ENCODE data around the gene NLN.
"Not testable (repeated sequence)": the region's sequence is repeated elsewhere in the genome, so short reads cannot be mapped to it uniquely, and the experiment has no call there.

Gene NLN

GRCh38 chr5:65768723-65769346 is 46.8 kb downstream of the NLN start:
- no peak overlapping the region for H3K9ac ChIP-seq (ENCODE audit: low read depth, low read length)
- DNase-seq (no peak), ATAC-seq (ENCODE audit: insufficient read depth, low read depth) (no peak)
- TF ChIP-seq CTCF (IDR thresholded peaks at IDR 0.05; ENCODE audit: borderline replicate concordance, extremely low read depth, low read length, poor library complexity, severe bottlenecking) (no peak), EZH2 (IDR thresholded peaks at IDR 0.05; ENCODE audit: borderline replicate concordance, low read depth, low read length, severe bottlenecking) (no peak)
- no peak overlapping the region for H3K4me3 ChIP-seq (ENCODE audit: low read depth in 1 of 2, low read length in 2 of 2)
- no peak overlapping the region for H2AFZ ChIP-seq (ENCODE audit: low read depth, low read length)
- H3K27me3 ChIP-seq (ENCODE audit: insufficient read depth, low read length, poor library complexity), result no peaks in the 10 kb centered on the region
- no peaks in the 10 kb centered on the region for H3K79me2 ChIP-seq (ENCODE audit: insufficient read depth, low read length)
- H3K27ac ChIP-seq (ENCODE audit: low read length), result no peak overlapping the region
- no peaks in the 10 kb centered on the region for H3K4me1 ChIP-seq (ENCODE audit: insufficient read depth, low read length)
- H3K36me3 ChIP-seq (ENCODE audit: insufficient read depth, low read length), result peaks cover 17% of the 10 kb centered on the region; the same call in 1 of the 2 replicates
- H3K4me2 ChIP-seq (ENCODE audit: insufficient read depth, low read length), result no peak overlapping the region
- no peaks in the 10 kb centered on the region for H4K20me1 ChIP-seq (ENCODE audit: insufficient read depth, low read length)
- H3K9me3 ChIP-seq (ENCODE audit: insufficient read depth, low read length, severe bottlenecking), result no peaks in the 10 kb centered on the region

- no peak overlapping the region for H3K27ac ChIP-seq (ENCODE audit: low read length)
- H3K79me2 ChIP-seq (ENCODE audit: insufficient read depth, low read length), result no peaks in the 10 kb centered on the region
- H3K9ac ChIP-seq (ENCODE audit: low read depth, low read length), result no peak overlapping the region
- no peak overlapping the region for H3K4me3 ChIP-seq (ENCODE audit: low read depth in 1 of 2, low read length in 2 of 2)
- no peak overlapping the region for H3K4me2 ChIP-seq (ENCODE audit: insufficient read depth, low read length)
- H2AFZ ChIP-seq (ENCODE audit: low read depth, low read length), result no peak overlapping the region
- H4K20me1 ChIP-seq (ENCODE audit: insufficient read depth, low read length), result no peaks in the 10 kb centered on the region
- H3K27me3 ChIP-seq (ENCODE audit: insufficient read depth, low read length, poor library complexity), result no peaks in the 10 kb centered on the region
- no peaks in the 10 kb centered on the region for H3K9me3 ChIP-seq (ENCODE audit: insufficient read depth, low read length, severe bottlenecking)
- H3K4me1 ChIP-seq (ENCODE audit: insufficient read depth, low read length), result no peaks in the 10 kb centered on the region
- DNase-seq (no peak), ATAC-seq (ENCODE audit: insufficient read depth, low read depth) (no peak)
- peaks cover 17% of the 10 kb centered on the region; the same call in 1 of the 2 replicates for H3K36me3 ChIP-seq (ENCODE audit: insufficient read depth, low read length)
- no peak for TF ChIP-seq EZH2 (IDR thresholded peaks at IDR 0.05; ENCODE audit: borderline replicate concordance, low read depth, low read length, severe bottlenecking)
- TF ChIP-seq CTCF (IDR thresholded peaks at IDR 0.05; ENCODE audit: borderline replicate concordance, extremely low read depth, low read length, poor library complexity, severe bottlenecking), result no peak
Observed at GRCh38 chr5:65769539-65769938, 47.5 kb downstream of the NLN start.

- H3K9me3 ChIP-seq (ENCODE audit: insufficient read depth, low read length, severe bottlenecking), result no peaks in the 10 kb centered on the region
- no peaks in the 10 kb centered on the region for H4K20me1 ChIP-seq (ENCODE audit: insufficient read depth, low read length)
- ATAC-seq (ENCODE audit: insufficient read depth, low read depth), result no peak
- no peak overlapping the region for H2AFZ ChIP-seq (ENCODE audit: low read depth, low read length)
- H3K4me3 ChIP-seq (ENCODE audit: low read depth in 1 of 2, low read length in 2 of 2), result no peak overlapping the region
- H3K27ac ChIP-seq (ENCODE audit: low read length), result no peak overlapping the region
- TF ChIP-seq EZH2 (IDR thresholded peaks at IDR 0.05; ENCODE audit: borderline replicate concordance, low read depth, low read length, severe bottlenecking), result no peak
- TF ChIP-seq CTCF (IDR thresholded peaks at IDR 0.05; ENCODE audit: borderline replicate concordance, extremely low read depth, low read length, poor library complexity, severe bottlenecking), result no peak
- DNase-seq, result no peak
- no peaks in the 10 kb centered on the region for H3K27me3 ChIP-seq (ENCODE audit: insufficient read depth, low read length, poor library complexity)
- no peak overlapping the region for H3K9ac ChIP-seq (ENCODE audit: low read depth, low read length)
- peaks cover 14% of the 10 kb centered on the region; the same call in 1 of the 2 replicates for H3K36me3 ChIP-seq (ENCODE audit: insufficient read depth, low read length)
- no peaks in the 10 kb centered on the region for H3K79me2 ChIP-seq (ENCODE audit: insufficient read depth, low read length)
- no peaks in the 10 kb centered on the region for H3K4me1 ChIP-seq (ENCODE audit: insufficient read depth, low read length)
- no peak overlapping the region for H3K4me2 ChIP-seq (ENCODE audit: insufficient read depth, low read length)
Observed at GRCh38 chr5:65771266-65771665, 49.3 kb downstream of the NLN start.

- not testable (repeated sequence) for ATAC-seq (ENCODE audit: insufficient read depth, low read depth); H3K9me3 ChIP-seq (ENCODE audit: insufficient read depth, low read length, severe bottlenecking); H2AFZ ChIP-seq (ENCODE audit: low read depth, low read length); H3K9ac ChIP-seq (ENCODE audit: low read depth, low read length); H3K4me3 ChIP-seq (ENCODE audit: low read depth in 1 of 2, low read length in 2 of 2); H3K27ac ChIP-seq (ENCODE audit: low read length); DNase-seq; H3K27me3 ChIP-seq (ENCODE audit: insufficient read depth, low read length, poor library complexity); H3K4me1 ChIP-seq (ENCODE audit: insufficient read depth, low read length); H4K20me1 ChIP-seq (ENCODE audit: insufficient read depth, low read length); H3K36me3 ChIP-seq (ENCODE audit: insufficient read depth, low read length); H3K79me2 ChIP-seq (ENCODE audit: insufficient read depth, low read length); H3K4me2 ChIP-seq (ENCODE audit: insufficient read depth, low read length)
Observed at GRCh38 chr5:65772963-65773362, 51.0 kb downstream of the NLN start.

Data from DND-41 (cell line).